ENCODE results near the gene PRDX5.

The PRDX5 gene

DNA sequence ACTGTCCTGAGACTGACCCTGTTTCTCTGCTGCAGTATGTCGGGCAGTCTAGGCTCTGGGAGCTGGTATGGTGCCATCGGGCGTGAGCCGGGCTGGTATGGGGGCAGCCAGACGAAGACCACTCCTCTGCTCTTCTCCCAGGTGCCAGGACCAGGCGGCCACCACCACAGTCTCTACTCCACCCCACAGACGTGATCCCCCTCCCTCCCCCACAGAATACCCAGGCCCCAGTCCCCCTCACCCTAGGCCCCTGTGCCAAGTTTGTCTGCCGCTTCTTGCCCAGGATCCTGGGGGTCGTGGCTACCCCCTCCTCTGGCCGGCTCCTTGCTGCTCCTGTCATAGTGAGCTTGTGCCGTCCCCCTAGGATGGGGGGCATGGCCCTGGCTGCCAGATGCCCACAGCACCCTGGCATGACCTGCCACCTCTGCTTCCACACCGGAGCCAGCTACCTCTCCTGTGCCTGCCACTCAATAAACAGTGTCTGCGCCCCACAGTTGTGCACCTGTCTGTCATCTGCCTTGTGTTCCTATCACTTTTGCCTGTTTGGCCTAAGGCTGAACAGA lies 28.8 kb upstream of the PRDX5 start:
- DNase-seq (ENCODE audit: low spot score) (no peak), FAIRE-seq (no peak)

DNA sequence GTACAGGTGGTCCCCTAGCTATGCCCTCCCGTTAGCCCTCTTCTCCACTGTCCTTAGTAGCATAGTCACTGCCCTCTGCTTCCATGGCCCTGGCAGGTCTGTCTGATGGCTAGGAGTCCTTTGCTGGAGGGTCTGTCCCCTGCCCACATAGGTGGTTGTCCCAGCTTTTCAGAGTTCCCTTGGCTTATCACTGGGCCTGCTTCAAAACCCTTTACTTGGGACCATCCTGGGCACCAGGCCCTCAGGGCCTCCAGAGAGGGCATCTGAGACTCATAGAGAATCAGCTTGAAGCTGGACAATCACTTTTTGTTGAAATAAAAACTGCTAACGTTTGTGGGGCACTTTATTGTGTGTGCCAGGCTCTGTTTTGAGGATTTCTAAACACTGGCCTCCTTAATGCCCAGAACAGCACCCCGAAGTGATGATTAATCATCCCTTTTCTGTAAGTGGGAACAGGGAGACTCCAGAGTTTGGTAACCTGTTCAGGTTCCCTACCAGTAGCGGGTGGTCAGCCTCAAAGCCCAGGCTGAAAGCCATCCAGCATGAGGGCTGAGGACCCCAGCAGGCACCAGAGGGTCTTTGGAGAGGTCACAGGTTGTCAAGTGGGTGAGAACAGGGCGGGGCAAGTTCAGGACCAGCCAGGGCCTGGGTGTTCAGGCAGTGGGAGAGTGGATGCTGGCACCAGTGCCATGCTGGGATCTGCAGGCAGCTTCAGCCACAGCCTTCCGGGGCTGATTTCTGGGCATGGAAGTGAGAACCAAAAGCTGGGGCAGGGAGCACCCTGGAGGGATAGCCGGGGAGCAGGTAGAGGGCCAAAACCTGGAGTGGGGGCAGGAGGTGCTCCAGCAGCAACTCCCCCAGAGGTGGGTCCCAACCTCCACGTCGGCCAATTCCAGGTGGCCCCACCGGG lies 27.3 kb upstream of the PRDX5 start:
- DNase-seq (ENCODE audit: low spot score), result no peak
- no peak for FAIRE-seq

DNA sequence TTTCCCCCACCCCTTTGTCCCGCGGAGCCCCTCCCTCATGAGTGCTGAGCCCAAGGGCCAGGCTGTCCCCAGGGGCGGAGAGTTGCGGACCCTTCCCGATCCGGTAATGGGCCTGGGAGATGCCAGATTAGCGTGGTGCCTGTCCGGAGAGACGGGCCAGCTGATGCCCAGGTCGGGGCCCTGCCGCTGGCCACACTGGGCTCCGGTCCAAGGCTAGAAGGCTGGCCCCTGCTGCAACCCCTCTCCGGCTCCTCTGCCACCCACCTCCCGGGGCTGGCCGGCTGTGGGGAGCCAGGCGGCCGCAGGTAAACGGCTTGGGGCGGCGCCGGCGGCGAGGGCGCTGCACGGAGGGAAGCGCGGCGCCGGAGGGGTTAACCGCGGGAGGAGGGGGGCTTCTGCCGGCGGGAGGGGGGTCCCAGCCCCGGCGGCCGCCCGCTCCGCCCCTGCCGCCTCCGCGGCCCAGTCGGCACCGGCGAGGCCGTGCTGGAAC lies 26.6 kb upstream of the PRDX5 start, which contains the start of gene KCNK4:
TSS of gene KCNK4 (plus strand) at position 41 of the 490 bp plus-strand sequence. CDS start 1,717 bp downstream, outside the sequence.
- FAIRE-seq (no peak), DNase-seq (ENCODE audit: low spot score) (no peak)

DNA sequence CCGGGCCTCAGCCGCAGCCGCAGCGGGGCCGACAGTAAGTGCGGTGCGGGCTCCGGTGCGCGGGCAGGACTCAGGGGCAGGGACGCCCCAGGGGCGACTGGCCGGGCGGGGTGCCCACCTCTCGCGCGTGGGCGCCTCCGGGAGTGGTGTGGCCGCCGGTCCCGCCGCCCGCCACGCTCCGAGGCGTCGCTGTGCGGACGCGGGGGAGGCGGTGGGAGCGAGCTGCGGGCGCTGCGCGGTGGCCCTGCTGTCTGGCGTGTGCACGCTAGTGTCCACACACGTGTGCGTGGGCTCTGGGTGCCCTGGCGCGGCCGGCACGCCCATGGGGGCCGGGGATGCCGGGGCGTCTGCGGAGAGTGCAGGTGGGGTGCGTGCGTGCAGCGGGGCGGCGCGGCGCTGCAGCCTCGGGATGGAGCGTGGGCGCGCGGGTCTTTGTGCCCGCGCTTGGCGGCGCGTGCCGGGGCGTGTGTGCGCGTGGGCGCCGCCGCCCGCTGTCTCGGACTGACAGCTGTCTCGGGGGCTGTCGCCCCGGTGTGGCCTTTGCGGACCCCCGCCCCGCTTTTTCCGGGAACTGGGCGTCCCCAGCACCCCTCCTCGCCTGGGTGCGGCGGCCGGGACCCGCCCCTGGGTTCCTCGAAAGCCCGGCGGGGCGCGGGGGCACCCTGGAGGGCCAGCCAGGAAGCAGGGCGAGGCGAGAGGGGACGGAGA lies 26.0 kb upstream of the PRDX5 start:
- DNase-seq (ENCODE audit: low spot score) (no peak), FAIRE-seq (no peak)

DNA sequence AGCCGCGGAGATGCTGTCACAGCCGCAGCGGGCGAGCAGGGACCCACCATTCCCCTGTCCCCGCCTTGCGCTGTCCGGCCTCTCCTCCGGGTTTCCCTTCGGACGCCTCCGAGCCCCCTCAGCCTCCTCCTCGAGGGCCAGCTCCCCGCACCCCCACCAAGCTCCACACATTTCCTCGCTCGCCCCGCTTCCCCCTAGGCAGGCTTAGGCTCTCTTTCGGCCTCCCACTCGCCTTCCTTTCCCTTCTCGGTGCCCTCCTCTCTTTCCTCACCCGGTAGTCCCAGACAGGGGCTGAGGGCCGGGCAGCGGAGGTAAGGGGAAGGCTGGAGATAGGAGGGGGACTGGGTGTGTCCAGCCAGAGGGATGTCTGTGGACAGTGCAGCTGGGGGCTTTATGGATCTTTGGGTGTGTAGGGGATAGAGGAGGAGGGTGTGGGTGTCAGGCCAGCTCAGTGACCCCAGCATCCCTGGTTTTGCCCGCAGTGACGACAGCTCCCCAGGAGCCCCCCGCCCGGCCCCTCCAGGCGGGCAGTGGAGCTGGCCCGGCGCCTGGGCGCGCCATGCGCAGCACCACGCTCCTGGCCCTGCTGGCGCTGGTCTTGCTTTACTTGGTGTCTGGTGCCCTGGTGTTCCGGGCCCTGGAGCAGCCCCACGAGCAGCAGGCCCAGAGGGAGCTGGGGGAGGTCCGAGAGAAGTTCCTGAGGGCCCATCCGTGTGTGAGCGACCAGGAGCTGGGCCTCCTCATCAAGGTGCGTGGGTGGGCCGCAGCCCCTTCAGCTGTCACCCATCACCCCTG lies 25.3 kb upstream of the PRDX5 start:
- FAIRE-seq (no peak), DNase-seq (ENCODE audit: low spot score) (no peak)

DNA sequence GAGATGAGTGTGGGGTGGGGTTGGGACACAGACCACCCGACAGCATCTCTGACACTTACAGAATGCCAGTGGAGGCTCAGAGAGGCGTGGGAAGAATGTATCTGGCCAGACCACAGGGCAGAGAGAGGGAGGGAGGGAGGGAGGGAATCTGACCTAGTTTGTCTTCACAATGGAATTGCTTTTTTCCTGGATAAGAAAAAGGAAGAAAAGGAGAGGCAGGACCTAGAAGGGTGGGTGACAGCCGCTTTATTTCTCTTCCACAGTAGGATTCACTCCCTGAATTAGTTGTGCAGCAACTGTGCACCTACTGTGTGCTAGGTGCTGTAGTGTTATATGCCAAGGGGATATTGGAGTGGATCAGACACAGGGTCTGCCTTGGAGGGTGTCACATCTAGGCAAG lies 23.1 kb upstream of the PRDX5 start:
- FAIRE-seq, result no peak
- DNase-seq (ENCODE audit: low spot score), result no peak

DNA sequence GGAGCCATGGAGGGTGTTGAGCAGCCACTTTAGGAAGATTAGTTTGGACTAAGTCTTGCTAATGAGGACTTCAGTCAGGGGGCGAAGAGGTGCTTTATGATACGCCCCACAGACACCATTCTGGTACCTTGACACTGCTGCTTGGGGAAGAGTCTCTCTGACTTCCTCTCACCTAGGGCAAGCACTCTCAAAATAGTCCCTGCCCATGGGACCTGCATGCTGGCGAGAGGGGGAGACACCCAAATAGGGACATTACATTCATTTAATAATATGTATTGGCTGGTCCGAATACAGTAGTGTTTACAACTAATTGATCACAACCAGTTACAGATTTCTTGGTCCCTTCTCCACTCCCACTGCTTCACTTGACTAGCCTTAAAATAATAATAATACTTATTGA lies 22.2 kb upstream of the PRDX5 start:
- FAIRE-seq, result no peak
- DNase-seq (ENCODE audit: low spot score), result no peak

DNA sequence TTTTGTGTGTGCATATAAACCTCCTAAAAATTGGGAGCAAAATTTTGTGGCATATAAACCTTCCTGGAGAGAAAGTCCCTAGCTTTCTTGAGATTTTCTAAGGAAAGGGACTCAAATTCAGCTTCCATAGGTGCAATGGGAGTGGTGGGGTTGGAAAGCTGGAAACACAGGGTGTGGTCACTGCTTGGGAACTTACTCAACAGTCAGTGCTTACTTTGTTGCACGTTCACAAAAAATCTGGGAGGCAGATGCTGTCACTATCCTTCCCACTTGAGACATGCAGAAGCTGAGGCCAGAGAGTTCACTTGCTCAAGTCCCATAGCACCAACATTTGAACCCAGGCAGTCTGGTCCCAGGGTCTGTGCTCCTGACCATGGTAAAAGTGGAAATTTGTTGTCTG lies 21.7 kb upstream of the PRDX5 start:
- no peak for DNase-seq (ENCODE audit: low spot score)
- no peak for FAIRE-seq

DNA sequence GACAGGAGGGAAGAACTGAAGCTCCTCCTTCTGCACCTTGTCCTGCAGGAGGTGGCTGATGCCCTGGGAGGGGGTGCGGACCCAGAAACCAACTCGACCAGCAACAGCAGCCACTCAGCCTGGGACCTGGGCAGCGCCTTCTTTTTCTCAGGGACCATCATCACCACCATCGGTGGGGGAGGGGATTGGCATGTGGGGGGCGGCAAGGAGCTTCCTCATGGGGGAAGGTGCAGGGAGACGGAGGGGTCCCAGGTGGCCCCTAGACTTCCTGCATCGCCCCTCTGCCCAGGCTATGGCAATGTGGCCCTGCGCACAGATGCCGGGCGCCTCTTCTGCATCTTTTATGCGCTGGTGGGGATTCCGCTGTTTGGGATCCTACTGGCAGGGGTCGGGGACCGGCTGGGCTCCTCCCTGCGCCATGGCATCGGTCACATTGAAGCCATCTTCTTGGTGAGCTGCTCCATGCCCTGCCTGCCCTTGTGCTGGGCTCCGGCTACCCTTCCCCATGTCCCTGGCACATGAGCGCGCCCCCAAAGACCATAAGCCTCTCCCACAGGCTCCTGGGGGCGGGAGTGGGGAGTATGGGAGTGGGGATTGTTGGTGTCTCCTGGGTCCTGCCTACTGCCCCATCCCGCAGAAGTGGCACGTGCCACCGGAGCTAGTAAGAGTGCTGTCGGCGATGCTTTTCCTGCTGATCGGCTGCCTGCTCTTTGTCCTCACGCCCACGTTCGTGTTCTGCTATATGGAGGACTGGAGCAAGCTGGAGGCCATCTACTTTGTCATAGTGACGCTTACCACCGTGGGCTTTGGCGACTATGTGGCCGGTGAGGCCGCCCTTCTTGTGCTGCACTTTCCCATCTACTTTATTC lies 20.9 kb upstream of the PRDX5 start:
- no peak for DNase-seq (ENCODE audit: low spot score)
- FAIRE-seq, result no peak

DNA sequence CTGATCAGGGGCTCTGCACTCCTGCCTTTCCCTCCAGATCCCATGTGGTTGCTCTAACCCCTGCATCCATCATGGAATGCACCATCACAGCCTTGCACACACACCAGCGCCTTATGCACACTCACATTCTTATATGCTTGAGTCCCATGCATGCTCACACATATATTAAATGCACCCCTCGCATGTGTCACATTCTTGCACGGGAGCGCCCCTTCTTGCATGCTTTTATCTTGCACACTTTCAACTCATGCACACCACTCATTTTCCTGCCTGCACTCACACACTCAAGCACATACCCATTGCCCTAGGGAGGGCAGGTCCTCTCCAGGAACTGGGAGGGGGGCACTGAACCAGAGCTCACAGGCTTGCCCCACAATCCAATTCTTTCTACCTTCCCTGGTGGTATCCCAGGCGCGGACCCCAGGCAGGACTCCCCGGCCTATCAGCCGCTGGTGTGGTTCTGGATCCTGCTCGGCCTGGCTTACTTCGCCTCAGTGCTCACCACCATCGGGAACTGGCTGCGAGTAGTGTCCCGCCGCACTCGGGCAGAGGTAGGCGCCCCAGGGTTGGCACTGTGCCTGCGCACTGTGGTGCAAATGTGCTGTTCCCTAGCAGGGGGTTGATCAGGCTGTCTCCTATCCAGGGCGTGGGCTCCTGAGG lies 20.1 kb upstream of the PRDX5 start:
- peak; percentile 40 for DNase-seq (ENCODE audit: low spot score)
- no peak for FAIRE-seq

DNA sequence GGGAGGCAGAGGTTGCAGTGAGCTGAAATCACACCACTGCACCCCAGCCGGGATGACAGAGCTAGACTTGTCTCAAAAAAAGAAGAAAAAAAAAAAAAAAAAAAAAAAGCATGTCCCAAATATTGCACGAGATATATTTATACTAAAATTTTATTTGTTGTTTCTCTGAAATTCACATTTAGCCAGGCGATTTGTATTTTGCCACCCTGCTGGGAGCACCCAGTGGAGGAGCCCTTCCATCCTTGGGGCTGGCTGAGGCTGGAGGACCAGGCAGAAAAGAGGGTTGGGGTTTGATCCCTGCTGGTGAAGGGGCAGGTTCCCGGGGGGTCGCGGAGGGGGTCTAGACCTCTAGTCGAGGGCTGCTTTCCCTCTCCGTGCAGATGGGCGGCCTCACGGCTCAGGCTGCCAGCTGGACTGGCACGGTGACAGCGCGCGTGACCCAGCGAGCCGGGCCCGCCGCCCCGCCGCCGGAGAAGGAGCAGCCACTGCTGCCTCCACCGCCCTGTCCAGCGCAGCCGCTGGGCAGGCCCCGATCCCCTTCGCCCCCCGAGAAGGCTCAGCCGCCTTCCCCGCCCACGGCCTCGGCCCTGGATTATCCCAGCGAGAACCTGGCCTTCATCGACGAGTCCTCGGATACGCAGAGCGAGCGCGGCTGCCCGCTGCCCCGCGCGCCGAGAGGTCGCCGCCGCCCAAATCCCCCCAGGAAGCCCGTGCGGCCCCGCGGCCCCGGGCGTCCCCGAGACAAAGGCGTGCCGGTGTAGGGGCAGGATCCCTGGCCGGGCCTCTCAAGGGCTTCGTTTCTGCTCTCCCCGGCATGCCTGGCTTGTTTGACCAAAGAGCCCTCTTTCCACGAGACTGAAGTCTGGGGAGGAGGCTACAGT lies 18.7 kb upstream of the PRDX5 start:
- FAIRE-seq, result no peak
- no peak for DNase-seq (ENCODE audit: low spot score)

DNA sequence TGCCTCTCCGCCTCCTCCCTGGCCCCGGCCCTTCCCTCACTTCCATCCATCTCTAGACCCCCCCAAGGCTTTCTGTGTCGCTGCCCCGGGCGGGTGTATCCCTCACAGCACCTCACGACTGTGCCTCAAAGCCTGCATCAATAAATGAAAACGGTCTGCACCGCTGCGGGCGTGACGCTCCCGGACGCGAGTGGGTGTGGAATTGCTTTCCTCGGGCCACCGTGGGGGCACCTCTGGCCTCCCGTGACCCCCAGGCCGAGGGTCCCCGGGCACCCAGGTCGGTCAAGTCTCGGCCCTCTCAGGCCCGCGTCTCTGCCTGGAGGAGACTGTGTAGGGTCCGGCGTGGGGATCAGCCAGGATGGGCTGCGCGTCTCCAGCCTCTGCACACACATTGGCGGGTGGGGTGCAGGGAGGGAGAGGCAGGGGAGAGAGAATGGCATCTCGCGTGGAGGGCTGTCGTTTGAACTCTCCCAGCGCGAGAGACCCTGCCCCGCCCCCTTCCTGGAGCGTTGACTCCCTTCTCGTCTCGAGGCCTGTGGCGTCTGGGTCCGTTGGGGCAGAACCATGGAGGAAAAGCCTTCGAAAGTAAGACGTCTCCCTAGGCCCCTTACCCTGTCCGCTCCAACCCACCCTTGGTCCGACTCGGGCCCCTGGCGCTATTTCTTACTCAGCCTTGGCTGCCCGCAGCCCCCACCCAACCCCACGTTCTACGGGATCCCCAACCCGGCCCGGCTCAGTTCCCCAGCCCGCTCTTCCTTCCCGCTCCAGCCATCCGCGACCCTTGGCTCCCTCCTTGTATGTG lies 17.9 kb upstream of the PRDX5 start, which contains the start of gene CATSPERZ:
TSS of gene CATSPERZ (plus strand) at position 512 of the 802 bp plus-strand sequence. CDS start at position 565, 53 bp downstream.
- DNase-seq (ENCODE audit: low spot score), result no peak
- FAIRE-seq, result no peak

DNA sequence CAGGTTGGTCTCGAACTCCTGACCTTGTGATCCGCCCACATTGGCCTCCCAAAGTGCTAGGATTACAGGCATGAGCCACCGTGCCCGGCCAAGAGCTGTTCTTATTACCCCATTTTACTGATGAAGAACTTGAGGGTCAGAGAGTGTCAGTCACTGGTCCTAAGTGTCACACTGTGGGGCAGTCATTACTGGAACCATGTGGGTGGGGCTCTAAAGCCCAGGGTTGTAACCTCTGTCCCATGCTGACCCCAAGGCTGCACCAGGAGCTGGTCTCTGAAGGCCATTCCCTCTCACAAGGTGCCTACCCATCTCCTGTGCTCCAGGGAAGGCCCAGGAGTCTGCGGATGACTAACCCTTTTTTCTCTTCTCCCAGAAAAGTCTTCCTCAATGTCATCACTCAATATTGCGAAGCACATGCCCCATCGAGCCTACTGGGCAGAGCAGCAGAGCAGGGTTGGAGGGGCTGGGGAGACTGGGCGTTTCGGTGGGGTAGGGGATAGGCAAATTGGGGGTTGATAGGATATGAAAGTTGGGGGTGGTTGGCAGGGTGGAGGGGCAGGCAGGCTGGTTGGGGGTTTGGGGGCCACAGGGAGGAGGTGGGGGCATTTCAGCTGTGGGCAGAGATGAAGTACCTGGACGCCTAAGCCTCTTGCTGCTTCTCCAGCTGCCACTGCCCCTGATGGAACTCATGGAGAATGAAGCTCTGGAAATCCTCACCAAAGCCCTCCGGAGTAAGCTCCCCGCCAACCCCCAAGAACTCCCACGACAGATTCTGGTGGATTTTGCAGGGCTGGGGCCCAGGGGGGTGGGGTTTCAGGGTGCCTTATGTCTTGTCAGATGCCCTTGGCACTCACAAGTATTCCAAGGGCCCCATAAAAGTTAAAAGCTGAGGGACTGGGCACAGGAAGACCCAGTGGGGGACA lies 14.6 kb upstream of the PRDX5 start:
- DNase-seq (ENCODE audit: low spot score) (no peak), FAIRE-seq (no peak)

DNA sequence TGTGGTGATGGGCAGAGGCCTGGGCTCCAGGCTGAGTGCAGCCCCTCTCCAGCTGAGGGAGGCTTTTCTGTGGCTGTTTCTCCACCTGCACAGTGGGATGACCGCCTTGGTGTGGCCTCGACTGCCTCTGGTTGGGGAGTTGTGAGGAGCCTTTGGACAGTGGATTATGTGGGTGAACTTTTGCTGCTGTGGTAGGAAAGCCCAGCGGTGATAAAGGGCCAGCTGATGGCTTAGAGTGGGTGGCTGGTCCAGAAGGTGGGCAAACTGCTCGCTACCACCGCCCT lies 13.9 kb upstream of the PRDX5 start:
- no peak for FAIRE-seq
- no peak for DNase-seq (ENCODE audit: low spot score)

DNA sequence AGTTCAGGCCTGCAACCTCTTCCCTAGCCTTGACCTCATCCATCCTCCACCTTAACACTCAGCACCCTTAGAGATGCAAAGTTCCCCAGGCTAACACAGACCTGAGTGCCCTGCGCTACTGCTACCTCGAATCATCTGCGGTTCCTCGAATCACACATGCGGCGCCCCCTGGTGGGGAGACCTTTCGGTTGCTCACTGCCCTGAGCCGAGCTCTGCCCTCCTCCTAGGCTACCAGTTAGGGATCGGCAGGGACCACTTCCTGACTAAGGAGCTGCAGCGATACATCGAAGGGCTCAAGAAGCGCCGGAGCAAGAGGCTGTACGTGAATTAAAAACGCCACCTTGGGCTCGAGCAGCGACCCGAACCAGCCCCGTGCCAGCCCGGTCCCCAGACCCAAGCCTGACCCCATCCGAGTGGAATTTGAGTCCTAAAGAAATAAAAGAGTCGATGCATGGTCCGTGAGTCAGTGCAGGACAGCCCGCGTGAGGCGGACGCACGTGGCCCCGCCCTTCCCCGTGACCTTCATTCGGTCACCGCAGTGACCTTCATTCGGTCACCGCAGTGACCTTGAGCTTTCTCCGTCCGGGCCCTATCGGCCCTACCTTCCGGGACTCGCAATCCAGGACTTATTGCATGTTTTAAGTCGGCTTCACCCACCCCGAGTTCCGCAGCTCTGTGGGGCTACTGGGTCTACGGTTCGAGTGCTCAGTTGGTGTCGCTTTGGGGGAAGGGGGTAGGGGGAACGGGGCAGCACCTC lies 13.4 kb upstream of the PRDX5 start:
- DNase-seq (ENCODE audit: low spot score) (peak; percentile 82), FAIRE-seq (peak; percentile 34)

DNA sequence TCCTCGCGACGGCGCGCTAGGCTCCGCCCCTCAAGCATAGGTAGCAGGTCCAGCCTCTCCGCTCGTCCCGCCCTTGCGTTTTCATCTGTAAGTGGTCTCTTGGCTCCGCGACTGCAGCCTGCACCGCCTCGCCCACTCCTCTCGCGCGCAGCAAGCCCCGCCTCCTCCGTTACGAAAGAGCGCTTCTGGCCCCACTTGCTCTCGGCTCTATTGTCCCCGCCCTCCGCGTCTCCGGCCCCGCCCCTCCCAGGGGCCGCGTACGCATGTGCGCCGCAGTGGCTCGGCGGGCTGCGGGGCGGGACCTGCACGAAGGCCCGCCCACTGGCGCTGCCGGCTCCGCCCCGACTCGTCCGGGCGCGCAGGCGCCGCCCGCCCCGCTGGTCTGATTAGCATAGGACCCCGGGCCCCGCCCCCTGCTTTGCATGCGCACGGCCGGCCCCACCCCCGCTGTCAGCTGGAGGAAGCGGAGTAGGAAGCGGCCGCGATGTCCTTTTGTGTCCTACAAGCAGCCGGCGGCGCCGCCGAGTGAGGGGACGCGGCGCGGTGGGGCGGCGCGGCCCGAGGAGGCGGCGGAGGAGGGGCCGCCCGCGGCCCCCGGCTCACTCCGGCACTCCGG lies 12.7 kb upstream of the PRDX5 start, which contains the start of gene ESRRA:
TSS of gene ESRRA (plus strand) at position 450 of the 616 bp plus-strand sequence. CDS start 1,656 bp downstream, outside the sequence.
- FAIRE-seq (no peak), DNase-seq (ENCODE audit: low spot score) (peak; percentile 90)

Measured in RCC 7860 (cell line).